ENCODE data around the gene FRYL.

DNA sequence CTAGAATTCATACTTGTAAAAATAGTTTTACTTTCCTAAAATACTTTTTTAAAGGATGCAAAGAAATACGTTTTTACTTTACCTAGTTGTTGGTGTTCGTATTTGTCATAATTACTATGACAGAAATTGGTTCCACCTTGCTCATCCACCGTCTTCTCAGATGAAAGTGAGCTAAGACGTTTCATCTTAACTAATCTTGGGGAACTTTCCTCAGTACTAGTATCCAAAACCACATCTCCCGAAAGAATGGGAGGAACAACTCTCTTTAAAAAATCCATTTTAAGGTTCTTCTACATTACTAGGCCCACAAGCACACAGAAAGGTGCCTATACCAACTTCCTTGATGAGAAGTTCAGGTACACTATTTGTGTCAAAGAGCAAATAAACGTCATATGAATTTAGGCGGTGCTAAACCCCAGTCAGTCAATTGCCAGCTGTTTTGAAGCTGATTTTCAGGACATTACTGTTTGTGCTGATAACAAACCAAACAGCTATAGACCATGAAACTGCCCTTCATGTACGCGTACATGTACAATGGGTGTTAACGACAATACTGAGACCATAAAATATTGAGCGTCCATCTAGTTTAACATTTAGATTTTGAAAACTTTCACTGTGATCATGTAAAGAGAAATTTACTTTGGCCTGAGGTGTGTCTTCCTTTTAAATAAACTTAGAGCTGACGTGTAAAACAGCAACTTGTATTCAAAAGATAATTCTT is 99.1 kb downstream of the FRYL start:
- TF ChIP-seq, protein P1, sequence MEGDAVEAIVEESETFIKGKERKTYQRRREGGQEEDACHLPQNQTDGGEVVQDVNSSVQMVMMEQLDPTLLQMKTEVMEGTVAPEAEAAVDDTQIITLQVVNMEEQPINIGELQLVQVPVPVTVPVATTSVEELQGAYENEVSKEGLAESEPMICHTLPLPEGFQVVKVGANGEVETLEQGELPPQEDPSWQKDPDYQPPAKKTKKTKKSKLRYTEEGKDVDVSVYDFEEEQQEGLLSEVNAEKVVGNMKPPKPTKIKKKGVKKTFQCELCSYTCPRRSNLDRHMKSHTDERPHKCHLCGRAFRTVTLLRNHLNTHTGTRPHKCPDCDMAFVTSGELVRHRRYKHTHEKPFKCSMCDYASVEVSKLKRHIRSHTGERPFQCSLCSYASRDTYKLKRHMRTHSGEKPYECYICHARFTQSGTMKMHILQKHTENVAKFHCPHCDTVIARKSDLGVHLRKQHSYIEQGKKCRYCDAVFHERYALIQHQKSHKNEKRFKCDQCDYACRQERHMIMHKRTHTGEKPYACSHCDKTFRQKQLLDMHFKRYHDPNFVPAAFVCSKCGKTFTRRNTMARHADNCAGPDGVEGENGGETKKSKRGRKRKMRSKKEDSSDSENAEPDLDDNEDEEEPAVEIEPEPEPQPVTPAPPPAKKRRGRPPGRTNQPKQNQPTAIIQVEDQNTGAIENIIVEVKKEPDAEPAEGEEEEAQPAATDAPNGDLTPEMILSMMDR (IDR thresholded peaks at IDR 0.05): no peak
- no peak for TF ChIP-seq POLR2A (IDR thresholded peaks at IDR 0.05)
